ENCODE measurements around the gene ANKRD9.

- TF ChIP-seq EZH2phosphoT487 (IDR thresholded peaks at IDR 0.05) = no peak
- TF ChIP-seq CTCF (IDR thresholded peaks at IDR 0.05) = no peak
- no peak for TF ChIP-seq EZH2 (IDR thresholded peaks at IDR 0.05)
Observed at GRCh38 chr14:102496331-102496691, 13.3 kb downstream of the ANKRD9 start.

Data from neural progenitor cell (in vitro differentiated cells).